SW480 (cell line): Measurements from ENCODE around the gene AADAT.

ENCODE experiments used
- DNase-seq: peaks from one replicate; pipeline ENCODE4 v3.0.0-alpha.2; 2016; ENCODE audit warnings: low spot score

AADAT gene

GRCh38 chr4:170030121-170030520 lies 59.6 kb downstream of the AADAT start:
- peak; percentile 32 for DNase-seq

GRCh38 chr4:170027181-170027829 lies 62.5 kb downstream of the AADAT start:
- DNase-seq: peak; percentile 89

- DNase-seq: peak; percentile 81
Measured at GRCh38 chr4:170026253-170027021, 63.3 kb downstream of the AADAT start, which contains the start of gene MFAP3L. MFAP3L (minus strand) TSS chr4:170026395; CDS start chr4:170005877, 20,518 bp downstream.

GRCh38 chr4:170025523-170026252 lies 64.1 kb downstream of the AADAT start:
- DNase-seq: no peak

GRCh38 chr4:170022211-170022610 lies 67.5 kb downstream of the AADAT start:
- DNase-seq: no peak

GRCh38 chr4:170017252-170017651 lies 72.5 kb downstream of the AADAT start:
- no peak for DNase-seq

GRCh38 chr4:170015285-170015684 lies 74.5 kb downstream of the AADAT start:
- DNase-seq: no peak

GRCh38 chr4:170014359-170015011 lies 75.3 kb downstream of the AADAT start:
- no peak for DNase-seq

- no peak for DNase-seq
Measured at GRCh38 chr4:170012629-170012958, 77.2 kb downstream of the AADAT start.

- DNase-seq: no peak
Measured at GRCh38 chr4:170011921-170012628, 77.7 kb downstream of the AADAT start.
